ENCODE results near the gene VWCE. TPM values are rescaled to one million over a fixed set of nuclear protein-coding genes. Genes with fewer than 3 reads are reported as not detected.

VWCE gene
- total and polyA plus RNA-seq, 9 of the 15 experiments (the other 6 are each of a cell fraction or from before 2014, with no cell fraction given): 0.06 to 1.6 (median 0.63) TPM; not detected in 1

DNA sequence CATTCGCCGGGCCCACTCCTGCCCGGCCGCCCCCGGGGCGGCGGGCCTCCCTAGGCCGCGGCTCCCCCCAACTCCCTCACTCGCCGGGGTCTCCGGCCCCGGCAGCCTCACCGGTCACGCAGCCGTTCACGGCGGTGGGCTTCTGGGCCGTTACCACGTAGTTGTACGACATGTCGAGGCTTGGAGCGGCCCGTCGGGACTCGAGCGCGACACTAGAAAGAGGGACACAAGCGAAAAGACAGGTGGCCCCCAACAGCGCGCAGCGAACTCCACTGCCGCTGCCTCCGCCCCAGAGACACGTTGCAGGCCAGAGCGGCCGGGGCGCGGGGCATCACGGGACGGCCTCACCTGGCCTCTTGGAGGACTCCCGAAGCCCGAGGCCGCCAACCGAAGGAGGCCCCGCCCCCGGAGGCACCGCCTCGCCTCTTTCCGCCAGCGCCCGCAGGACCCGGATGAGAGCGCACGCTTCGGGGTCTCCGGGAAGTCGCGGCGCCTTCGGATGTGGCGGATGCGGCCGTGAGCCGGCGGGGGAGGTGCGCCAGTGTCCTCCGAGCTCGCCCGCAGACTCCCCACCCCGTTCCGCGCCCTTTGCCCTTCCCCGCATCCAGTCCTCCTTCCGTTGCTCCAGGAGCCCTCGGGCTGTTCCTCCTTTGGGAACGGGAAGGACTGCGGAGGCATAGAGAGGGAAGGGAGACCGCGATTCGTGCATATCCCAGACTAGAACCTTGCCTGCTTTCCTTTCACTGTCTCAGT, 37.9 kb upstream of the VWCE start, which contains the start of the genes DDB1 and TKFC (continued):
- TF ChIP-seq, protein P1, sequence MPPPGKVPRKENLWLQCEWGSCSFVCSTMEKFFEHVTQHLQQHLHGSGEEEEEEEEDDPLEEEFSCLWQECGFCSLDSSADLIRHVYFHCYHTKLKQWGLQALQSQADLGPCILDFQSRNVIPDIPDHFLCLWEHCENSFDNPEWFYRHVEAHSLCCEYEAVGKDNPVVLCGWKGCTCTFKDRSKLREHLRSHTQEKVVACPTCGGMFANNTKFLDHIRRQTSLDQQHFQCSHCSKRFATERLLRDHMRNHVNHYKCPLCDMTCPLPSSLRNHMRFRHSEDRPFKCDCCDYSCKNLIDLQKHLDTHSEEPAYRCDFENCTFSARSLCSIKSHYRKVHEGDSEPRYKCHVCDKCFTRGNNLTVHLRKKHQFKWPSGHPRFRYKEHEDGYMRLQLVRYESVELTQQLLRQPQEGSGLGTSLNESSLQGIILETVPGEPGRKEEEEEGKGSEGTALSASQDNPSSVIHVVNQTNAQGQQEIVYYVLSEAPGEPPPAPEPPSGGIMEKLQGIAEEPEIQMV (tag; conservative IDR thresholded peaks at IDR 0.05; ENCODE audit: low read depth): no peak
- TF ChIP-seq KDM2B (CRISPR knock-in tag; IDR thresholded peaks at IDR 0.05): peak; percentile 84; the same call in 1 of the 2 replicates
- TF ChIP-seq, protein P2, sequence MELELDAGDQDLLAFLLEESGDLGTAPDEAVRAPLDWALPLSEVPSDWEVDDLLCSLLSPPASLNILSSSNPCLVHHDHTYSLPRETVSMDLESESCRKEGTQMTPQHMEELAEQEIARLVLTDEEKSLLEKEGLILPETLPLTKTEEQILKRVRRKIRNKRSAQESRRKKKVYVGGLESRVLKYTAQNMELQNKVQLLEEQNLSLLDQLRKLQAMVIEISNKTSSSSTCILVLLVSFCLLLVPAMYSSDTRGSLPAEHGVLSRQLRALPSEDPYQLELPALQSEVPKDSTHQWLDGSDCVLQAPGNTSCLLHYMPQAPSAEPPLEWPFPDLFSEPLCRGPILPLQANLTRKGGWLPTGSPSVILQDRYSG (tag; conservative IDR thresholded peaks at IDR 0.05; ENCODE audit: low read depth): no peak
- TF ChIP-seq LCOR (CRISPR knock-in tag; IDR thresholded peaks at IDR 0.05): peak; percentile 88
- TF ChIP-seq HEY1 (CRISPR knock-in tag; IDR thresholded peaks at IDR 0.05; ENCODE audit: borderline replicate concordance): no peak
- TF ChIP-seq TARDBP (IDR thresholded peaks at IDR 0.05): peak; percentile 16; the same call in 1 of the 2 replicates
- peak; percentile 73 for TF ChIP-seq SIN3B (IDR thresholded peaks at IDR 0.05; ENCODE audit: low read depth)
- TF ChIP-seq SNIP1 (IDR thresholded peaks at IDR 0.05; ENCODE audit: low read depth): peak; percentile 89
- TF ChIP-seq ZNF174 (CRISPR knock-in tag; IDR thresholded peaks at IDR 0.05): no peak
- TF ChIP-seq FOXP1 (CRISPR knock-in tag; IDR thresholded peaks at IDR 0.05): peak; percentile 70; the same call in 1 of the 2 replicates
- TF ChIP-seq, protein P3, sequence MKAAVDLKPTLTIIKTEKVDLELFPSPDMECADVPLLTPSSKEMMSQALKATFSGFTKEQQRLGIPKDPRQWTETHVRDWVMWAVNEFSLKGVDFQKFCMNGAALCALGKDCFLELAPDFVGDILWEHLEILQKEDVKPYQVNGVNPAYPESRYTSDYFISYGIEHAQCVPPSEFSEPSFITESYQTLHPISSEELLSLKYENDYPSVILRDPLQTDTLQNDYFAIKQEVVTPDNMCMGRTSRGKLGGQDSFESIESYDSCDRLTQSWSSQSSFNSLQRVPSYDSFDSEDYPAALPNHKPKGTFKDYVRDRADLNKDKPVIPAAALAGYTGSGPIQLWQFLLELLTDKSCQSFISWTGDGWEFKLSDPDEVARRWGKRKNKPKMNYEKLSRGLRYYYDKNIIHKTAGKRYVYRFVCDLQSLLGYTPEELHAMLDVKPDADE (conservative IDR thresholded peaks at IDR 0.05; ENCODE audit: control insufficient read depth, low read depth, low read length): peak; percentile 75; the same call in 1 of the 2 replicates
- TF ChIP-seq RBM34 (IDR thresholded peaks at IDR 0.05; ENCODE audit: borderline replicate concordance, insufficient read depth, low read length): 0 out of 2 replicates have a peak, but pooled peaks have one; percentile 31
- no peak for TF ChIP-seq PRPF4 (IDR thresholded peaks at IDR 0.05; ENCODE audit: insufficient read depth, low read depth, low read length, poor library complexity, severe bottlenecking)
- TF ChIP-seq, protein P4, sequence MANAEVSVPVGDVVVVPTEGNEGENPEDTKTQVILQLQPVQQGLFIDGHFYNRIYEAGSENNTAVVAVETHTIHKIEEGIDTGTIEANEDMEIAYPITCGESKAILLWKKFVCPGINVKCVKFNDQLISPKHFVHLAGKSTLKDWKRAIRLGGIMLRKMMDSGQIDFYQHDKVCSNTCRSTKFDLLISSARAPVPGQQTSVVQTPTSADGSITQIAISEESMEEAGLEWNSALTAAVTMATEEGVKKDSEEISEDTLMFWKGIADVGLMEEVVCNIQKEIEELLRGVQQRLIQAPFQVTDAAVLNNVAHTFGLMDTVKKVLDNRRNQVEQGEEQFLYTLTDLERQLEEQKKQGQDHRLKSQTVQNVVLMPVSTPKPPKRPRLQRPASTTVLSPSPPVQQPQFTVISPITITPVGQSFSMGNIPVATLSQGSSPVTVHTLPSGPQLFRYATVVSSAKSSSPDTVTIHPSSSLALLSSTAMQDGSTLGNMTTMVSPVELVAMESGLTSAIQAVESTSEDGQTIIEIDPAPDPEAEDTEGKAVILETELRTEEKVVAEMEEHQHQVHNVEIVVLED (CRISPR knock-in tag; IDR thresholded peaks at IDR 0.05): peak; percentile 63; the same call in 1 of the 2 replicates
- TF ChIP-seq, protein P5, sequence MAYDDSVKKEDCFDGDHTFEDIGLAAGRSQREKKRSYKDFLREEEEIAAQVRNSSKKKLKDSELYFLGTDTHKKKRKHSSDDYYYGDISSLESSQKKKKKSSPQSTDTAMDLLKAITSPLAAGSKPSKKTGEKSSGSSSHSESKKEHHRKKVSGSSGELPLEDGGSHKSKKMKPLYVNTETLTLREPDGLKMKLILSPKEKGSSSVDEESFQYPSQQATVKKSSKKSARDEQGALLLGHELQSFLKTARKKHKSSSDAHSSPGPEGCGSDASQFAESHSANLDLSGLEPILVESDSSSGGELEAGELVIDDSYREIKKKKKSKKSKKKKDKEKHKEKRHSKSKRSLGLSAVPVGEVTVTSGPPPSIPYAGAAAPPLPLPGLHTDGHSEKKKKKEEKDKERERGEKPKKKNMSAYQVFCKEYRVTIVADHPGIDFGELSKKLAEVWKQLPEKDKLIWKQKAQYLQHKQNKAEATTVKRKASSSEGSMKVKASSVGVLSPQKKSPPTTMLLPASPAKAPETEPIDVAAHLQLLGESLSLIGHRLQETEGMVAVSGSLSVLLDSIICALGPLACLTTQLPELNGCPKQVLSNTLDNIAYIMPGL (CRISPR knock-in tag; IDR thresholded peaks at IDR 0.05): 0 out of 2 replicates have a peak, but pooled peaks have one; percentile 44
- no peak for TF ChIP-seq MAFG (tag; conservative IDR thresholded peaks at IDR 0.05)
- peak; percentile 68 to 77 for TF ChIP-seq NRF1 (conservative IDR thresholded peaks at IDR 0.05 in 1 of 2, IDR thresholded peaks at IDR 0.05 in 1 of 2)
- TF ChIP-seq ZBTB17 (CRISPR knock-in tag; IDR thresholded peaks at IDR 0.05): peak; percentile 28; the same call in 1 of the 2 replicates
- 0 out of 2 replicates have a peak, but pooled peaks have one; percentile 45 for TF ChIP-seq TGIF2 (CRISPR knock-in tag; IDR thresholded peaks at IDR 0.05)
- peak; percentile 100 for TF ChIP-seq POLR2G (IDR thresholded peaks at IDR 0.05; ENCODE audit: low read depth, low read length)
